HG03025 (cell line): Measurements from ENCODE around the gene MYO1D.

Source experiments
- ATAC-seq: cut with Tn5 transposase; IDR thresholded peaks from one replicate; pipeline ENCODE4 v1.9.1; 2021; ENCODE audit warnings: mild to moderate bottlenecking, moderate library complexity; ENCODE audit not compliant: unreplicated experiment, low FRiP score

Gene MYO1D

GRCh38 chr17:32497431-32498205 is 379.3 kb downstream of the MYO1D start:
- no peak for ATAC-seq

- ATAC-seq = no peak
Measured at GRCh38 chr17:32496395-32497073, 380.4 kb downstream of the MYO1D start.

- no peak for ATAC-seq
Measured at GRCh38 chr17:32495359-32496231, 381.3 kb downstream of the MYO1D start.

- ATAC-seq = no peak
Measured at GRCh38 chr17:32494621-32495358, 382.1 kb downstream of the MYO1D start.

- ATAC-seq = no peak
Measured at GRCh38 chr17:32493976-32494513, 382.9 kb downstream of the MYO1D start.

GRCh38 chr17:32493571-32493970 is 383.4 kb downstream of the MYO1D start:
- no peak for ATAC-seq

GRCh38 chr17:32492648-32493289 is 384.2 kb downstream of the MYO1D start:
- ATAC-seq = no peak

- no peak for ATAC-seq
Measured at GRCh38 chr17:32492264-32492589, 384.7 kb downstream of the MYO1D start.

- no peak for ATAC-seq
Measured at GRCh38 chr17:32491371-32492263, 385.3 kb downstream of the MYO1D start.

GRCh38 chr17:32490101-32490482 is 386.8 kb downstream of the MYO1D start:
- ATAC-seq = no peak

GRCh38 chr17:32489320-32490100 is 387.4 kb downstream of the MYO1D start:
- ATAC-seq = no peak

GRCh38 chr17:32488604-32489180 is 388.2 kb downstream of the MYO1D start:
- ATAC-seq = no peak

- no peak for ATAC-seq
Measured at GRCh38 chr17:32488177-32488542, 388.8 kb downstream of the MYO1D start.

GRCh38 chr17:32487473-32488176 is 389.3 kb downstream of the MYO1D start:
- no peak for ATAC-seq

GRCh38 chr17:32486701-32487472 is 390.0 kb downstream of the MYO1D start, which contains the start of gene CDK5R1:
Gene CDK5R1 (plus strand): TSS chr17:32486993. CDS start chr17:32487621, 628 bp downstream.
- peak; percentile 30 for ATAC-seq

GRCh38 chr17:32486111-32486700 is 390.7 kb downstream of the MYO1D start:
- ATAC-seq = peak; percentile 40
